Measurements from ENCODE around the gene MRPL30. TPM values are rescaled to one million over a fixed set of nuclear protein-coding genes. Genes with fewer than 3 reads are reported as not detected.

The MRPL30 gene
- total RNA-seq, 1 donor from 2014 or later: 31.9 TPM

DNA sequence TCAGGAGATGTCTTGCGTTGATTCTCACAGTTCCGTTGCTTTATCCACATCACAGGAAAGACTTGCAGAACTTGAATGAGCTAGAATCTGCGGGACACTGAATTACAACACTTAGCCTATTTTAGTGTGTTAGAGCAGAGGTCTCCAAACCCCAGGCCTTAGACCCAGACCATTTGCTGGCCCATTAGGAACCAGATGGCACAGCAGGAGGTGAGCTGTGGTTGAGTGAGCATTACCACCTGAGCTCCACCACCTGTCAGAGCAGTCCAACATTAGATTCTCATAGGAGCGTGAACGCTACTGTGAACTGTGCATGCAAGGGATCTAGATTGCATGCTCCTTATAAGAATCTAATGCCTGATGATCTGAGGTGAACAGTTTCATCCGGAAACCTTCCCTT, 3.8 kb downstream of the MRPL30 start:
- Histone ChIP-seq H3K79me2 (ENCODE audit: insufficient read depth, low read length) (peaks cover 92% of the 10 kb centered on the region), H3K9ac (ENCODE audit: low read length) (no peak overlapping the region), H3K4me2 (ENCODE audit: low read length) (no peak overlapping the region), H3K9me3 (ENCODE audit: insufficient read depth, low read depth, low read length) (no peaks in the 10 kb centered on the region), H3K4me3 (ENCODE audit: insufficient read depth, low read depth, low read length) (no peak overlapping the region), H3K27me3 (ENCODE audit: insufficient read depth, low read length) (no peaks in the 10 kb centered on the region), H3K27ac (ENCODE audit: low read depth, low read length) (no peak overlapping the region), H4K20me1 (ENCODE audit: insufficient read depth, low read length) (peaks cover 16% of the 10 kb centered on the region), H3K4me1 (ENCODE audit: insufficient read depth, low read length) (no peaks in the 10 kb centered on the region), H2AFZ (ENCODE audit: low read depth, low read length) (no peak overlapping the region), H3K36me3 (ENCODE audit: insufficient read depth, low read length) (peaks cover 7% of the 10 kb centered on the region)
- peaks cover 5% of the 10 kb centered on the region for H3K4me1 Mint-ChIP-seq (ENCODE audit: low read depth, unreplicated experiment)
- no peaks in the 10 kb centered on the region for H3K27me3 Mint-ChIP-seq (ENCODE audit: low read depth, unreplicated experiment)
- no peak overlapping the region for H3K27ac Mint-ChIP-seq (ENCODE audit: unreplicated experiment)
- no peaks in the 10 kb centered on the region for H3K9me3 Mint-ChIP-seq (ENCODE audit: unreplicated experiment)
- no peak for FAIRE-seq
- H3K36me3 Mint-ChIP-seq (ENCODE audit: low read depth, unreplicated experiment): peaks cover 2% of the 10 kb centered on the region
- no peak overlapping the region for H3K4me3 Mint-ChIP-seq (ENCODE audit: unreplicated experiment)
- DNase-seq (ENCODE audit: low read depth): no peak
- TF ChIP-seq, protein P1, sequence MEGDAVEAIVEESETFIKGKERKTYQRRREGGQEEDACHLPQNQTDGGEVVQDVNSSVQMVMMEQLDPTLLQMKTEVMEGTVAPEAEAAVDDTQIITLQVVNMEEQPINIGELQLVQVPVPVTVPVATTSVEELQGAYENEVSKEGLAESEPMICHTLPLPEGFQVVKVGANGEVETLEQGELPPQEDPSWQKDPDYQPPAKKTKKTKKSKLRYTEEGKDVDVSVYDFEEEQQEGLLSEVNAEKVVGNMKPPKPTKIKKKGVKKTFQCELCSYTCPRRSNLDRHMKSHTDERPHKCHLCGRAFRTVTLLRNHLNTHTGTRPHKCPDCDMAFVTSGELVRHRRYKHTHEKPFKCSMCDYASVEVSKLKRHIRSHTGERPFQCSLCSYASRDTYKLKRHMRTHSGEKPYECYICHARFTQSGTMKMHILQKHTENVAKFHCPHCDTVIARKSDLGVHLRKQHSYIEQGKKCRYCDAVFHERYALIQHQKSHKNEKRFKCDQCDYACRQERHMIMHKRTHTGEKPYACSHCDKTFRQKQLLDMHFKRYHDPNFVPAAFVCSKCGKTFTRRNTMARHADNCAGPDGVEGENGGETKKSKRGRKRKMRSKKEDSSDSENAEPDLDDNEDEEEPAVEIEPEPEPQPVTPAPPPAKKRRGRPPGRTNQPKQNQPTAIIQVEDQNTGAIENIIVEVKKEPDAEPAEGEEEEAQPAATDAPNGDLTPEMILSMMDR (IDR thresholded peaks at IDR 0.05; ENCODE audit: insufficient read depth, low read depth, low read length): no peak
- TF ChIP-seq EZH2 (IDR thresholded peaks at IDR 0.05; ENCODE audit: insufficient read depth, low read length): no peak

- peaks cover 9% of the 10 kb centered on the region for H3K36me3 ChIP-seq (ENCODE audit: insufficient read depth, low read length)
- H3K4me1 ChIP-seq (ENCODE audit: insufficient read depth, low read length): no peaks in the 10 kb centered on the region
- Mint-ChIP-seq H3K36me3 (ENCODE audit: low read depth, unreplicated experiment) (peaks cover 7% of the 10 kb centered on the region), H3K27me3 (ENCODE audit: low read depth, unreplicated experiment) (no peaks in the 10 kb centered on the region), H3K27ac (ENCODE audit: unreplicated experiment) (no peak overlapping the region), H3K9me3 (ENCODE audit: unreplicated experiment) (no peaks in the 10 kb centered on the region), H3K4me3 (ENCODE audit: unreplicated experiment) (no peak overlapping the region), H3K4me1 (ENCODE audit: low read depth, unreplicated experiment) (peaks cover 4% of the 10 kb centered on the region)
- no peaks in the 10 kb centered on the region for H3K9me3 ChIP-seq (ENCODE audit: insufficient read depth, low read depth, low read length)
- DNase-seq (ENCODE audit: low read depth) (no peak), FAIRE-seq (no peak)
- H2AFZ ChIP-seq (ENCODE audit: low read depth, low read length): no peak overlapping the region
- no peaks in the 10 kb centered on the region for H3K27me3 ChIP-seq (ENCODE audit: insufficient read depth, low read length)
- H3K27ac ChIP-seq (ENCODE audit: low read depth, low read length): no peak overlapping the region
- no peak overlapping the region for H3K9ac ChIP-seq (ENCODE audit: low read length)
- H3K79me2 ChIP-seq (ENCODE audit: insufficient read depth, low read length): peaks cover 78% of the 10 kb centered on the region
- peaks cover 23% of the 10 kb centered on the region for H4K20me1 ChIP-seq (ENCODE audit: insufficient read depth, low read length)
- no peak overlapping the region for H3K4me3 ChIP-seq (ENCODE audit: insufficient read depth, low read depth, low read length)
- TF ChIP-seq, protein P1 (IDR thresholded peaks at IDR 0.05; ENCODE audit: insufficient read depth, low read depth, low read length): no peak
- no peak for TF ChIP-seq EZH2 (IDR thresholded peaks at IDR 0.05; ENCODE audit: insufficient read depth, low read length)
- H3K4me2 ChIP-seq (ENCODE audit: low read length): no peak overlapping the region
Observed at GRCh38 chr2:99187011-99187410, 6.0 kb downstream of the MRPL30 start.

DNA sequence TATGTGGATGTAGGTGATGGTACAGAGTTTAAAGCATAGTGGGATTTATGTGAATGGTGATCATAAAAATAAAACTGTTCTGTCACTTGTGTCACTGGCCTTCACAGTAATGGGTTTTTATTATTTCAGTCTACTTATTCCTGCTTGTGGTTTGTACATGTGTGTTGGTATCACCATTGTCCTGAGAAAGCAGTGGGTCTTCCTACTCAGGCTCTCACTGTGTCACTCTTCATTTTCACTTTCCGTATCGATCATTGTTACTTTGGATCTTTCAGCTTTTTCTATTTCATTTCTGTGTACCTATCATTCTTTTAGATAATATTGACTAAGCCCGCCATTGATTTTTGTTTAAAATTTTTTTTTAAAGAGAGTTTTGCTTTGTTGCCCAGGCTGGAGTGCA, 7.4 kb downstream of the MRPL30 start:
- Mint-ChIP-seq H3K9me3 (ENCODE audit: unreplicated experiment) (peaks cover 3% of the 10 kb centered on the region), H3K27ac (ENCODE audit: unreplicated experiment) (no peak overlapping the region), H3K4me3 (ENCODE audit: unreplicated experiment) (no peak overlapping the region), H3K36me3 (ENCODE audit: low read depth, unreplicated experiment) (peaks cover 7% of the 10 kb centered on the region), H3K4me1 (ENCODE audit: low read depth, unreplicated experiment) (no peaks in the 10 kb centered on the region), H3K27me3 (ENCODE audit: low read depth, unreplicated experiment) (no peaks in the 10 kb centered on the region)
- Histone ChIP-seq H3K9me3 (ENCODE audit: insufficient read depth, low read depth, low read length) (no peaks in the 10 kb centered on the region), H4K20me1 (ENCODE audit: insufficient read depth, low read length) (peaks cover 26% of the 10 kb centered on the region), H3K27me3 (ENCODE audit: insufficient read depth, low read length) (no peaks in the 10 kb centered on the region), H3K9ac (ENCODE audit: low read length) (no peak overlapping the region), H3K4me3 (ENCODE audit: insufficient read depth, low read depth, low read length) (no peak overlapping the region), H3K79me2 (ENCODE audit: insufficient read depth, low read length) (peaks cover 65% of the 10 kb centered on the region), H3K27ac (ENCODE audit: low read depth, low read length) (no peak overlapping the region), H2AFZ (ENCODE audit: low read depth, low read length) (no peak overlapping the region), H3K4me1 (ENCODE audit: insufficient read depth, low read length) (no peaks in the 10 kb centered on the region), H3K4me2 (ENCODE audit: low read length) (no peak overlapping the region), H3K36me3 (ENCODE audit: insufficient read depth, low read length) (peaks cover 9% of the 10 kb centered on the region)
- FAIRE-seq (no peak), DNase-seq (ENCODE audit: low read depth) (no peak)
- TF ChIP-seq, protein P1 (IDR thresholded peaks at IDR 0.05; ENCODE audit: insufficient read depth, low read depth, low read length): no peak
- TF ChIP-seq EZH2 (IDR thresholded peaks at IDR 0.05; ENCODE audit: insufficient read depth, low read length): no peak

Measured in astrocyte (in vitro differentiated cells and primary cell).